Embryonic facial prominence (tissue), 1 donor: ENCODE results near the gene IGSF22.

ENCODE experiments used
- DNase-seq: peaks from one replicate; pipeline ENCODE4 v3.0.0-alpha.2; 2016; ENCODE audit errors: extremely low spot score

Gene IGSF22

DNA sequence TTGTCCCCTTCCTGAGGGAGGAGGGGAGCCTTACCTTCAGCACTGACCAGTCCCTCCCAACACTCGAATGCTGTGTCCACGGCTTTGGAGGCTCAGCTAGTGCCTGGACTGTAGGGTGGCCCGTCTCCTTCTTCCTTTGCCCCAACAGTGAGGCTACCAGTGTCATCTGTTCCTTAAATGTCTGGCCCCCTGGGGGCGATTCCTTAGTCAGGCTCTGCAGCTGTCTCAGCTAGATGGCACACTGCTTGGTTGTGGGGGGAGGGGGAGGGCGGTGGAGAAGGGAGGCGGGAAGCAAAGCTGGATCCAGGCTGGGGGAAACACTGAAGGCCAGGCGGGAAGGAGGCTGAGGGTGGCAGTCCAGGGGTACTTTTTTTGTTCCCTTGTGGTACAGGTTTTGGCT lies at the start of gene IGSF22:
Gene IGSF22, minus strand, starts transcription at position 149 of the 400 bp plus-strand sequence. CDS start 1,952 bp downstream, outside the sequence.
- DNase-seq: no peak

DNA sequence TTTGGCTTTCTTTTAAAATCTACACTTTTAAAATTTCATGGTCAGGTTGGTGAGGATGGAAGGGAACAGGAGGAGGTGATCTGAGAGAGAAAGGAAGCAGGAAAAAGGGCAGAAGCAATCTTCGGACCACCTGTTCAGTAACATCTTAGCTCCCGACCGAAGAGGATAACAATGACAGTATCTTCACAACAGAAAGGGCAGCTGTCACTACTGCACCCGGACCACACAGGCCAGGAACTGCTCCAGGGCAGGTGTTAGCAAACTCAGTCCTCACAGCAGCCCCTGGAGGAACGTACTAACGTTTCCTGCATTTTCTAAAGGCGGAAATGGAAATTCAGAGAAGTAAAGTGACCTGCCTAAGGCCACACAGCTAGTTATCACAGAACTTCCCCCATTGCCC lies 48.8 kb upstream of the IGSF22 start:
- no peak for DNase-seq

DNA sequence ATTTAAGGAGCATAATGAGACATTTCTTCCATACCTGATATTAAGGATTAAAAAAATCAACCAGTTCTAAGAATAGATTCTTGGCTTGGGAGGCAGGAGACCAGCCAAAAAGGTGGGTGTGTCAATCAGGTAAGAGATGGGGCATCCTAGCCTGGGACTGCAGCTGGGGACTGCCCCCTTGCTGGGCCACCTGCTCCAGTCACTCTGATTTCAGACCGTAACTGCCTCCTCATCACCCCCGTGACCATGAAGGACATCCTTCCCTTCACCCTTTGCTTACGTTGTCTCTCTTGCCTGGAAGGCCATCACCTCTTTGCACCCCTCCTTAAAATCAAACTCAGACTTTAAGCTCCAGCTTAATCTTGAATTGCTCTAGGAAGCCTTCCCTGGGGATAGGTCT lies 47.7 kb upstream of the IGSF22 start:
- no peak for DNase-seq

DNA sequence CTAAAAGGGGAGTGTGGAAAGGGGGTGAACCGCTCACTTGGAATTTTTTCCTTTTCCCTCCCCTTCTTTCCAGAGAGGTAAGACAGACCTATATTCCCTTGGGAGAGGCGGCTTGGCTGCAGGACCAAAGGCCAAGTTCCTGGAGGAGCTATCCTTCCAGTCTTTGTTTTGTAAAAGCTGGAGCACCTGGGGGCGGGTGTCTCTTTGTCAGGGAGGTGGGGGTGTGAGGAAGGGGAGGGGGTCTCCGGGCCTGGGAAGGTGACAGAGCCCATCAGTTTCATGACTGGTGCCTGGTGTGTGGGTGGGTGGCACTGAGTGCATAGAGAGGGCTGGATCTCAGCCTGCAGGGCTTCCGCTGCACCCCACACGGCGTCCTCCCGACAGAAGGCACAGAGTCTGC lies 47.1 kb upstream of the IGSF22 start:
- DNase-seq: no peak

DNA sequence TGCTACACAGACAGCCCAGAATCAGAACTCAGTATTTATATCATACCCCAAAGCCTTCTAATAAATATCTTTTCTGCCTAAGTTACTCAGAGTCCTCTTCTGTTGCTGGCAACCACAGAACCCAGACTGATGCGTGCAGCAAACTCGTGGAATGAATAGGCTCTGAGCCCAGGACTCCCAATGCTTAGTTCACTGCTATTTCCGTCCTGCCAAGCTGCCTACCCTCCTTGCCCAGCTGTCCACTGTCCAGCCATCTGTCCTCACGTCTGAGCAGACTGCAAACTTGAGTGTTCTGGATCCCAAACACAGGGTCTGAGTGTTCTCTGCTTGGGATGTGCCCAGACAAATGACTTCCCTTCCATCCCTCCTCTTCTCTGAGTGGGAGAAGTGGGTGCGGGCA lies 46.2 kb upstream of the IGSF22 start:
- no peak for DNase-seq

DNA sequence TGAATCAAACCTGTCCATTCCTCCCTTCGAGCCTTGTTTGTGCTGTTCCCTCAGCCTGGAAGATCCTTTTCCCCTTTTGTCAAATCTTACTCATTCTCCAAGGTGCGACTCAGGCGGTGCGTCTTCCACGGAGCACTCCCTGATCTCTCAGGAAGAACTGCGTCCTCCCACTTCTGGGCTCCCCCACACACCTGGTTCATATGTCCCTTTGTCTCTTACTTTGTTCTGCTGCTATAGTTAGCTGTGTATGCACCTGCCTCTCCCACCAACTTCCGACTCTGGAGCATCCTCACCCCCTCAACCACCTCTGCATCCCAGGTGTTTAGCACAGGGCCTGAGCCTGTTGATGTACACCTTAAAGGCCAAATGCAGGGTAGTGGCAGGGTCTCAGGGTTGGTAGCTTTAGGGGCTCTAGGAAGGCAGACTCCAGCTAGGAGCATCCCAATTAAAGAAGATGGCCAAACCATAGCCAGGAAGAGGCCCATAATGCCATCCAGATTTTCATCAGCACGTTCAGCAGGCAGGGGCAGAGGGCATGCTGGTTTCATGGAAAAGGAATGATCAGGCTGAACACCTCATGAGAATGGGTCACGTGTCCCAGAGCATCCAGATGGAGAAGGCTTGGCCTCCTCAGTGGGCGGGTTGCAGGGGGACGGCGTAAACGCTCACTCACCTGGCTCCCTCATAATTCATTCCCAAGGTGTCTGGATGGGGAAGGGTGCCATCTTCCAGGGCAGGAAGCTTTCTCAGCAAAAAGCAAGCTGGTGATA lies 45.5 kb upstream of the IGSF22 start:
- no peak for DNase-seq

DNA sequence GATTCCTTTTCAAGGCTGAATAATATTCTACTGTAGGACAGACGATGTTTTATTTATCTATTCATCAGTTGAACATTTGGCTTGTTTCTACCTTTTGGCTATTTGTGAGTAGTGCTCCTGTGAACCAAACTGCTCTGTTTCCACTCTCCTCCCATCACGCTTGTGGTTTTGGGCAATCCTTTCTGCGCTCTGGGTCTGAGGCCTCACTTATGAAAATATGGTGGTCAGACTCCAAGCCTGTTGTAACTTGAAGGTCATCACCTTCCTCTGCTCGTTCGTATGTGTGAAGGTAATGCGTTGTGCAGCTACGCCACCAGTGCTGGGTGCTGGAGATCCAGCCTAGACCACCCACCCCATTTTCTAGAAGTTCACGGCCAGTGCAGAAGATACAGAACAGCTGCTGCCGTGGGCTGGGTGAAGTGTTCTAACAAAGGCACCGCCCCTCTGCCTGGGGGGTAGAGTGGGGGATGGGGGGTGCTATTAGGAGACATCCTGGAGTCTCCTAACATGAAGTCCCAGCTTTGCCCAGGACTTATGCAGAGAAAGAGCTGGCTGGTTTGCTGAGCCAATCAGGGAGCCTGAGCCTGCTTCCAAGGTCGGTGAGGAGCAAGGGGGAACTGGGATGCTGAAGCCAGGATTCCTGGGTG lies 44.6 kb upstream of the IGSF22 start:
- DNase-seq: no peak

DNA sequence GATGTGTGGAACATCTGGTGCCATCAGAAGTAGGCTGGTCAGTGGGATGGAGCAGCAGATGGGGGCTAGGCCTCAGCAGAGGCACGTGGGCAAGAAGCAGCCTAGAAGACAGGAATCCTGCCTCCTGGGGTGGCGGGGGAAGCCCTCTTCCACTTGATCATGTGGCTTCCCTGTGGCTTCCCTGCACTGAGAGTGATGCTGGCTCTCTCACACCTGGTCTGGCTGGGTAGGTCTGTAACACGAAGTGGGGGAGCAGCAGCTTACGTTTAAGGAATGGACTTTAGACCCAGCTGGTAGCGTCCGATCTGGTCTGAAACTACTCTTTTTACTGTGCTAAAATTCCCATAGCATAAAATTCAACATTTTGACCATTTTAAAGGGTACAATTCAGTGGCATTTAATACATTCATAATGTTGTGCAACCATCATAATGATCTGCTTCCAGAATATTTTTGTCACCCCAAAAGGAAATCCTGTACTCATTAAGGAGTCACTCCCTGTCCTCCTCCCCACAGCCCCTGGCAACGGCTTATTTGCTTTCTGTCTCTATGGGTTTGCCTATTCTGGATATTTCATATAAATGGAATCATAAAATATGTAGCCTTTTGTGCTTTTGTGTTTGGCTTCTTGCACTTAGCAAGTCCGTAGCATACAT lies 43.9 kb upstream of the IGSF22 start:
- no peak for DNase-seq

DNA sequence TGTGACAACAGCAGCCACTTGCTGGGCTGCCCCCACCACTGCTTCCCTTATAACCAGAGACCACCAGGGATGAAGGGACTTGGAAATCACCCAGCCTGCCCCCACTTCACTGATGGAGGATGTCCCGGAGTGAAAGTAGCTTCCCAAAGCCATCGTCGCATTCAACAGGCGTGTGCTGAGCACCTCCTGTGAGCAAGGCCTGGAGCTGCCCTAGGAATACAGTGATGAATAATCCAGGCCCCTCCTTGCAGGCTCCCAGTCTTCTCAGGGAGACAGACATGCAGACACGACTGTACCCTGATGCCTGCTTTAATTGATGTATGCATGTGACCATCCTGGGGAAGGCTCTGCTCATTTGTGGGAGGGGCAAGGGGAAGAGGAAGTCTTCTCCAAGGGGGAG lies 43.0 kb upstream of the IGSF22 start:
- no peak for DNase-seq

DNA sequence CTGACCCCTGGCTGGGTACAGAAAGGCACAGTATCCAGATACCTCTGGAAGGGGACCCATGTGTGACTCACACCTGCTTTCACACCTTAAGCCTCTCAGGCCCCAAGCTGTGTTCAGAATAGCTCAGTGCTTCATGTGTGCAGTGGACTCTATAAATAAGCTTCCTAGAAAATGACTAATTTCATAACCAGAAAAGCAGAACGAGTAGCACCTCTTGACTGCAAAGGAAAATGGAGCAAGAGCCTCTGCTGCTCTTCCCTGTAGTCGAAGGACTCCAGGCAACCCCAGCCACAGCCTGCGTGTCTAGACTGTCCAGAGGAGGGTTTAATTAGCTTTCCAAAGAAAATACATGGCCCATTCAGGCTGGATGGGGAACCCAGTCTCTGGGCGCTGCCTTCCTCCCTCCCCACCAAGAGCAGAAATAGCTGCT lies 42.5 kb upstream of the IGSF22 start:
- no peak for DNase-seq

DNA sequence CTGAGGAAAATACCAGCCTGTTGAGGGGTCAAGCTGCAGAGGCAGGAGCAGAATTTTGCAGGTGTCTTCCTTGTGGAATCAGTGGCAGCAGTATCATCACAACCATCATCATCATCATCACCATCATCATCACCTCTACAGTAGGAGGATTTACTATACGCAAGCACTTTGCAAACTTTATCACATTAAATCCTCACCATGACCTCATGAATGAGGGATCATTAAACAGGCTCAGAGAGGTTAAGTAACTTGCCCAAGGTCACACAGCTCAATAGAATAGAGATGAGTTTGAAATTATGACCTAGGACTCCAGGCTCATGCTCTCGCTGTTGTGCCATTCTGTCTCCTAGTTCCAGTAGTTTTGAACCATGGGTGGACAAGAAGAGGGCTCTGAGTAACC lies 40.0 kb upstream of the IGSF22 start:
- no peak for DNase-seq

DNA sequence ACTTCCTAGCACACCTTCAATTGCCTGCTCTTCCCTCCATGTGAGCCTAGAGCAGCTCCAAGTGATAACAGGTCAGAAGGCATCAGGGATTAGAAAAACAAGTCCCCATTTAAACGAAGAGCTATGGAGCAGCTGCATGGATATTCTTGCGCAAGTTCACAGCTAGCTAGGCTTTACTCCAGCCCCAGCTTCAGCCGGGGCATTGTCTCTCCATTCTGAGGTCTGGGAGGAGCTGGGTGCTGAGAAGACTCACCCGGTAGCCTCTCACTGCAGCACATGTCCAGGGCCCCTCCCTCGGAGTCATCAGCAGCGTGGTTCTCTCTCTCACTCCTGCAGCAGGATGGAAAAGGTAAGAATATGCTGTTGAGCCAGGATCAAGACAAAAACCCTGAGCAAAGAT lies 39.6 kb upstream of the IGSF22 start:
- DNase-seq: no peak

DNA sequence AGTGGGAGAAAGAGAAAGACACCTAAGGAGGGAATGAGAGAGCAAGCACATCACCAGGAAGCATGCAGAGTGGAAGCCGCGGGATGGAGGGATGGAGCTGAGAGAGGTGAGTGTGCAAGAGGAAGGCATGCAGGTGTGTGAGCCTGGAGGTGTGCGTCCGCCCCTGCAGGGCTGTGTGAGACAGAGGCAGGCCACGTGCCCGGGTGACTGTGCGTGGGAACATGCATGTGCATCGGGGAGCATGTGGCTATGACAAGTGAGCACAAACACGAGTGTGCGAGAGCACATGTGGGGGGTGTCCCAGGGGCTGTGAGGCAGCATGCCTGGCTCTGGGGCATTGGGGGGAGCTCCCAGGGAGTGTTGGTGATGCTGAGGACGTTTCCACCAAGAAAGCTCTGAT lies 35.8 kb upstream of the IGSF22 start:
- DNase-seq: no peak

DNA sequence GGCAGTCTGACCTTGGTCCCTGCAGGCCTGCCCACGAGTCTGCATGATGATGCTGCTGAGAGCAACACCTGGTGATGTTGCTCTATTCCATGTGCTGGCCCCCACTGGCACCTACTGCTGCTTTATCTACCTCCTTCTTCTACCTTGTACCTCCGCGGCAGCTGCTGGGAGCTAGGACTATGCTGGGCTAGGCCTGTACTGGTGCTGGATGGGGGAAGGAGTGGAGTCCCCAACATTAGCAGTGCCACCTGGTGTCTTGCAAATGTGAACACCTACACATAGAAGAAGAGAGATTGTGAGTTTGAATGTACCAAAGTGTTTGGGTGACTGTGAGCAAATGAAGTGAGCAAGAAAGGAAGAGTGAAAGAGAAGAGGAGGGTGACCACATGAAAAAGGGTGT lies 35.2 kb upstream of the IGSF22 start:
- no peak for DNase-seq

DNA sequence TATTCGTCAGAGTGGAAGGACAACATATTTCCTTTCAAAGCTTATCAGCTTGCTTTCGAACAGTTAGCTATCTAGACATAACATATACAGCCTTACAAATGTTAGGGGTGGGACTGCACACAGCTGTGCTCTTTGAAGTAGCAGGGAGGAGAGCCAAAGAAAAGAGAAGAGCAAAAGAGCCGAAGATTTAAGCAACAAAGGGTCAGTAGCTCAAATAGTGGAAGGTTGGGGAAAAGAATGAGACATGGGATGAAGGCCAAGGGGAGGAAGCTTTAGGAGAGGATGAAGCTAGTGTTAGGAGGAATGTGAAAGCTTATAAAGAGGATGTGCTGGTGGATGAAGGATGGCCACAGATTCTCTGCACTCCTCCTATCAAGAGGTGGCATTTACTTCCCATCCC lies 31.8 kb upstream of the IGSF22 start:
- no peak for DNase-seq

DNA sequence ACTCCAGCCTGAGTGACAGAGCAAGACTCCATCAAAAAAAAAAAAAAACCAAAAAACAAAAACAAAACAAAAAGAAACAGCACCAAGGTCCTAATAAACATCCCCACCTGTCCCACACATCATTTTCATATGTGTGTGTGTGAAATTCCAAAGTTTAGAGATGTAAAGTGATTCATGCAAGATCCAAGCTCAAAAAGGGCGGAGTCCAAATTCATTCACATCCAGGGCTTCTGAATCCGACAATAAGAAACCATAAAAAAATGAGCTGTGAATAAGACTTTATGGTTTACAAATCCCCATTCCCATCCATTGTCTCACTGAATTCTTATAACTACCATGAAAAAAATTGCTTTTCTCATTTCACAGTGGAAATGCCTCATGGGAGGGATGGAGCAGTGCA lies 30.9 kb upstream of the IGSF22 start:
- DNase-seq: no peak

DNA sequence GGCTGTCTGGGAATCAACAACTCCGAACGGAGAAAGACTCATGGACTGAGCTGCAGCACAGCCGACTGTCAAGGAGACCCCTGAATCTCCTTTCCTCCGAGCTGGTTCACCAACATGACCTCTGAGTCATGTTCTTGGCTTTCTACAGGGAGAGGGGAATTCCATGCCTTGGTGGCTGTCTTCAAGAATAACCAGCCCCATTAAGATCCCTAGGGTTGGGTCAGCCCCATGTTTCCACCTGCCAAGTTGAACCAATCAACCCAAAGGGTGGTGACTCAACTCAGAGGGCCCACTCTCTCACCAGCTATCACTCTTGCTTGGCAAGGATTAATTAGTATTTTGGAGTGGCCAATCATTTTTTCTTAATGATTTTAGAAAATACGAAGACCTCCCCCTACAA lies 28.3 kb upstream of the IGSF22 start:
- no peak for DNase-seq

DNA sequence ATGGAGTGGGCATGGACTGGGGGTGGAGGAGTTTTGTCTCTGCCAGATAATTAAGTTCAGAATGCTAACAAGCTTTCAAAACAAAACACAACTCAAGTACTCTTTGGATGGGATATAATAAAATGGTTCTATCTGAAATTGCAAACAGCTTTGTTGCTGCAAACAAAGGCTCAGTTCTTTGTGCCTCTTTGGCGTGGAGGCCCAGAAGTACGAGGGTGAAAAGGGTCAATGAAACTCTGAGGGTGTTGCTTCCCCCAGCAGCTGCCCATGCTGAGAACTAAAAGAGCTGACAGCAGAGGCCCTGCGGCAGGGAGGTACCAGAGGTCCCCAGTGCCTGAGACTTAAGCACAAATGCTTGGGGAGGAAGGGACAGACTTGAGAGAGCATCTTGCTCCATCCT lies 26.5 kb upstream of the IGSF22 start:
- DNase-seq: no peak

DNA sequence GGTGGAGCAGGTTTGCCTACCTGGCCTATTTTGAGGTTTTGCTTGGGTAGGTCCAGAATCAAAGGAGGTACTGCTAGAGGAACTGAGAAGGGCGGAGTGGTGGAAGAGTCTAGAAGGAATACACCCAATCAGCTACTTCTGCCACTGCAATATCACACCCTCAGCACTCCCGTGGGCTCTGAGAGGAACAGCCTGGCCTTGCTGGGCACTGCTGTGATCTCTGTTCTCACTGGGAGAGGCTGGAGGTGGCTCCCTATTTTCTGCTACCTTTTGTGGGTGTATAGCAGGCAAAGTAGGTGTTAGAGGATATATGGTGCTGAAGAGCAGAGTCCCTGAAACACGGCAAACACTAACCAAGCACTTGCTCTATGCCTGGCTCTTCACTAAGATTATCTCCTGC lies 25.0 kb upstream of the IGSF22 start:
- no peak for DNase-seq

DNA sequence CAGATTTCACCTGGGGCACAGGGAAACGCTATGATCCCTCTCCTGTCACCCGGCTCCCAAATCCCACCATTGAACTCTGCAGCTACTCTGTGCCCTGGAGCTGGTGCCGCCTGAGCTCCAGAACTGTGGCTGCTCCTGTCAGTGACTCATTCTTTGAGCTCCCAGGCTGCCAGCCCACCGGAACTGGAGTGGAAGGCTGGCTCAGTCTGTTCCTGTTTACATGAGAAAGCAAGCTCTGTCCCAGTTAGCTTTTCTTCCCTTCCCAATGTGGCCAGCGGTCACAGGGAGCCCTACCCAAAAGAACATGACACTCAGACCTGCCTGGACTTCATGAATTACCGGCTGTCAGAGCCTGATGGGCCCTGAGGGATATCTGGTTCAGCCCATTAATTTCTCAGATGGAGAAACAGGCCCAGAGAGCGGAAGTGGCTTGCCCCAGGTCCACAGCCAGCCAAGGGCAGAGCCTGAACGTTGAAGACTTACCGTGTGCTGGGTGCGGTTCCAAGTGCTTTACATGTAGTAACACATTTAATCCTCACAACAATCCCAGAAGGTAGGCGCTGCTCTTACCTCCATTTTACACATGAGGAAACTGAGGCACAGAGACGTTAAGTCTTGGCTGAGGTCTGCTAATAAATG lies 23.8 kb upstream of the IGSF22 start:
- DNase-seq: no peak

DNA sequence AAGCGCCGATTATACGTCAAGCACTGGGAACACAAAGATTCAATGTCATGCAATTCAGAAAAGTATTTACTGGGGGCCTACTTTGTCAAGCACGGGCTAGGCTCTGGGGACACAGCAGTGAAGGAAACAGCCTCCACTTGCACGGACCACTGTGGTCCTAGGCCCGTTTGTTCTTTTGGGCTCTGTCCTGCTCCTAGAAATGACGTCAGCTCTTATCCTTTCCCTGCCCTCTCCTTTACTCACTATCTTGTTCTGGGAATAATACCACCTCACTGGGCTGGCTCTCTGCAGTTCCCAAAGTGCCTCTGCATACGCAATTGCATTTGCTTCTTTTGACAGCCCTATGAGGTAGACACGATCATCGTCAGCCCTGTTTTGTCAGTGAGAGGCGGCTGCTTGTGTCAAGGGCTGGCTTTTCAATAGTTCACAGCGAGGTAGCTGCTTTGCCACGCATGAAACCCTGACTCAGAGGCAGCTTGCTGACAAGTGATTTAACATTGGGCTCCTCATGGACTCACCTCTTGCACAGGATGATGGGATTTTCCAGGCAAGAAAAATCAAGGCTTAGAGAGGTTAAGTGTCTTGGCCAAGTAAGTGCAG lies 22.9 kb upstream of the IGSF22 start:
- DNase-seq: no peak

DNA sequence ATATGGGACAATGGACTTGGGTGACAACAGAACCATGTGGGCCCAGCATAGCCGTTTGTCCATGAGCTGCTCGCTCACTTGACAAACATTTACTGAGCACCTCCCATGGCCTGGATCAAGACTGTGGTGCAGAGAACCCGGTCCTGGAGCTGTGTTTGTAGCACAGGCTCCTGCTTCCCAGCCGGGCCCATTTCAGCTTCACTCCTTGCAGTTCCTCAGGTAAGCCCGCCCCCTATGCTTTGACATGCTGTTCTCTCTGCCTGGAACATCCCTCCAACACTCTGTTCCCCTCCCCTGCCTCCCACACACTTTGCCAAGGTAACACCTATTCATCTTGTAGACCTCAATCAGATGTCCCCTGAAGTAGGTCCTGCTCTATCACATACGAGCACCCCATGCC lies 19.3 kb upstream of the IGSF22 start:
- DNase-seq: no peak
